H9 (cell line): Measurements from ENCODE around the gene SDK1. TPM values are rescaled to one million over a fixed set of nuclear protein-coding genes. Genes with fewer than 3 reads are reported as not detected.
A peak's percentile ranks its signal among the peaks of the same experiment; 100 is the strongest.

ENCODE experiments used
- DNase-seq: peaks from one replicate; pipeline ENCODE4 v3.0.0-alpha.2; 2017
- H2AFZ ChIP-seq: one replicate; pipeline ENCODE4 v1.6.1; 2013; ENCODE audit warnings: mild to moderate bottlenecking, low read length, control low read depth, moderate library complexity
- H2AK5ac ChIP-seq: 2 replicates; pipeline ENCODE4 v1.6.1; 2013; ENCODE audit warnings: low read length, control low read depth, mixed read lengths; ENCODE audit not compliant: insufficient read length
- H2BK120ac ChIP-seq: one replicate; pipeline ENCODE4 v1.6.1; 2013; ENCODE audit warnings: low read depth, mild to moderate bottlenecking, low read length, control low read depth, inconsistent platforms; ENCODE audit not compliant: poor library complexity, severe bottlenecking
- H2BK12ac ChIP-seq: 2 replicates; pipeline ENCODE4 v1.6.1; 2013; ENCODE audit warnings: low read length, control low read depth, mixed read lengths, low read depth; ENCODE audit not compliant: insufficient read length
- H2BK15ac ChIP-seq: 2 replicates; pipeline ENCODE4 v1.6.1; 2013; ENCODE audit warnings: low read depth, low read length, control low read depth
- H2BK20ac ChIP-seq: one replicate; pipeline ENCODE4 v1.6.1; 2013; ENCODE audit warnings: low read depth, mild to moderate bottlenecking, low read length, control low read depth, inconsistent platforms; ENCODE audit not compliant: poor library complexity, severe bottlenecking
- H2BK5ac ChIP-seq: 2 replicates; pipeline ENCODE4 v1.6.1; 2013; ENCODE audit warnings: low read length, control low read depth, mixed read lengths; ENCODE audit not compliant: insufficient read length
- H3K14ac ChIP-seq: 2 replicates; pipeline ENCODE4 v1.6.1; 2013; ENCODE audit warnings: low read length, control low read depth; ENCODE audit not compliant: insufficient read depth
- H3K18ac ChIP-seq: 2 replicates; pipeline ENCODE4 v1.6.1; 2013; ENCODE audit warnings: low read depth, mild to moderate bottlenecking, mixed read lengths, low read length, control low read depth; ENCODE audit not compliant: insufficient read length
- H3K23ac ChIP-seq: 2 replicates; pipeline ENCODE4 v1.6.1; 2013; ENCODE audit warnings: low read length, control low read depth, mixed read lengths, low read depth; ENCODE audit not compliant: insufficient read length
- H3K23me2 ChIP-seq: 2 replicates; pipeline ENCODE4 v1.6.1; 2013; ENCODE audit warnings: low read depth, mild to moderate bottlenecking, mixed read lengths, low read length, control low read depth; ENCODE audit not compliant: insufficient read length, poor library complexity, severe bottlenecking
- H3K27ac ChIP-seq: 2 replicates; pipeline ENCODE4 v1.5.1; 2013; ENCODE audit warnings: low read length, control low read depth, mixed read lengths, low read depth; ENCODE audit not compliant: insufficient read length
- H3K27me3 ChIP-seq: 2 replicates; pipeline ENCODE4 v1.6.1; 2013; ENCODE audit warnings: low read length, control low read depth, inconsistent platforms; ENCODE audit not compliant: insufficient read depth
- H3K4ac ChIP-seq: 2 replicates; pipeline ENCODE4 v1.6.1; 2013; ENCODE audit warnings: low read depth, mild to moderate bottlenecking, control low read depth, inconsistent platforms, low read length, moderate library complexity
- H3K4me1 ChIP-seq: 2 replicates; pipeline ENCODE4 v1.6.1; 2013; ENCODE audit warnings: low read length, control low read depth, inconsistent platforms; ENCODE audit not compliant: insufficient read depth
- H3K4me2 ChIP-seq: 2 replicates; pipeline ENCODE4 v1.6.1; 2013; ENCODE audit warnings: low read length, control low read depth, mixed read lengths; ENCODE audit not compliant: insufficient read length, insufficient read depth
- H3K56ac ChIP-seq: 2 replicates; pipeline ENCODE4 v1.6.1; 2013; ENCODE audit warnings: low read depth, mild to moderate bottlenecking, mixed read lengths, low read length, control low read depth; ENCODE audit not compliant: insufficient read length
- H3K79me1 ChIP-seq: 2 replicates; pipeline ENCODE4 v1.6.1; 2013; ENCODE audit warnings: low read depth, mild to moderate bottlenecking, moderate library complexity, low read length, control low read depth, inconsistent platforms; ENCODE audit not compliant: insufficient read depth, poor library complexity, severe bottlenecking
- H3K79me2 ChIP-seq: 2 replicates; pipeline ENCODE4 v1.6.1; 2013; ENCODE audit warnings: low read length, control low read depth, inconsistent platforms; ENCODE audit not compliant: insufficient read depth
- H3K9ac ChIP-seq: 2 replicates; pipeline ENCODE4 v1.6.1; 2013; ENCODE audit warnings: low read length, control low read depth, mixed read lengths; ENCODE audit not compliant: insufficient read length; ENCODE audit errors: extremely low read depth
- H3K9me3 ChIP-seq: one replicate; pipeline ENCODE4 v1.6.1; 2013; ENCODE audit warnings: low read depth, low read length, inconsistent platforms; ENCODE audit not compliant: control insufficient read depth
- H3T11ph ChIP-seq: one replicate; pipeline ENCODE4 v1.6.1; 2013; ENCODE audit warnings: mild to moderate bottlenecking, low read length, control low read depth, inconsistent platforms
- H4K20me1 ChIP-seq: one replicate; pipeline ENCODE4 v1.6.1; 2013; ENCODE audit not compliant: control insufficient read depth, insufficient read length, insufficient read depth
- H4K5ac ChIP-seq: 2 replicates; pipeline ENCODE4 v1.6.1; 2013; ENCODE audit warnings: low read depth, mild to moderate bottlenecking, mixed read lengths, low read length, control low read depth; ENCODE audit not compliant: insufficient read length
- H4K8ac ChIP-seq: replicated peaks from 2 replicates; pipeline ENCODE4 v1.6.1; 2013; ENCODE audit warnings: low read length, control low read depth, mixed read lengths, low read depth; ENCODE audit not compliant: insufficient read length
- H4K91ac ChIP-seq: 2 replicates; pipeline ENCODE4 v1.6.1; 2013; ENCODE audit warnings: low read depth, mild to moderate bottlenecking, moderate library complexity, mixed read lengths, low read length, control low read depth; ENCODE audit not compliant: insufficient read length
- H3K27ac Mint-ChIP-seq, 3 experiments: 2 replicates in 2 of 3; 3 replicates in 1 of 3; pipeline ENCODE4 v1.8.0; 2020 to 2021; ENCODE audit warnings: mixed read lengths in 3 of 3, mild to moderate bottlenecking in 1 of 3, moderate library complexity in 1 of 3
- H3K27me3 Mint-ChIP-seq: 2 replicates; pipeline ENCODE4 v1.8.0; 2021; ENCODE audit warnings: low read depth, mild to moderate bottlenecking, moderate library complexity, mixed read lengths
- H3K36me3 Mint-ChIP-seq, 3 experiments: 2 replicates in 2 of 3; 3 replicates in 1 of 3; pipeline ENCODE4 v1.8.0; 2020 to 2021; ENCODE audit warnings: low read depth in 3 of 3, mixed read lengths in 3 of 3; ENCODE audit not compliant: insufficient read depth in 1 of 3
- H3K4me1 Mint-ChIP-seq, 2 experiments: 2 replicates each; pipeline ENCODE4 v1.8.0; 2020; ENCODE audit warnings: mixed read lengths in 2 of 2
- H3K4me3 Mint-ChIP-seq, 2 experiments: 2 replicates in 1 of 2; 3 replicates in 1 of 2; pipeline ENCODE4 v1.8.0; 2020 to 2021; ENCODE audit warnings: mild to moderate bottlenecking in 2 of 2, mixed read lengths in 2 of 2, moderate library complexity in 1 of 2
- H3K9me3 Mint-ChIP-seq, 2 experiments: 2 replicates in 1 of 2; 3 replicates in 1 of 2; pipeline ENCODE4 v1.8.0; 2020; ENCODE audit warnings: mild to moderate bottlenecking in 2 of 2, mixed read lengths in 2 of 2, moderate library complexity in 1 of 2
- CTCF ChIP-seq: fragments of 200-600 bp; sonication (generic); conservative IDR thresholded peaks from 3 replicates; pipeline ENCODE4 v1.8.0; 2021; ENCODE audit warnings: antibody characterized with exemption, mild to moderate bottlenecking
- WGBS: extraction: QIAGEN DNeasy Blood & Tissue Kit; methylation state at CpG from one replicate; pipeline ENCODE4 v1.1.7; 2013; ENCODE audit warnings: missing lambda C conversion rate, low lambda C conversion rate, mixed read lengths; ENCODE audit not compliant: insufficient read length; ENCODE audit errors: extremely low coverage; 5-methylcytosine and 5-hydroxymethylcytosine counted together
- total RNA-seq: library from RNA; stranded (reverse); gene quantifications from 2 replicates; pipeline ENCODE4 v1.2.1, GENCODE V29; 2021

Gene SDK1
- total RNA-seq, 1 experiment from 2014 or later: 8.7 TPM

GRCh38 chr7:4010061-4010605, 709.1 kb downstream of the SDK1 start:
- Histone ChIP-seq H3K18ac (no peak overlapping the region), H3K79me1 (no peaks in the 10 kb centered on the region), H3K23ac (no peak overlapping the region), H4K91ac (no peak overlapping the region), H3K4ac (no peak overlapping the region), H4K20me1 (no peaks in the 10 kb centered on the region), H3K27me3 (no peaks in the 10 kb centered on the region), H3K79me2 (no peaks in the 10 kb centered on the region), H2BK5ac (no peak overlapping the region), H3T11ph (no peak overlapping the region), H2BK120ac (no peak overlapping the region), H3K4me2 (no peak overlapping the region), H3K23me2 (no peaks in the 10 kb centered on the region), H3K14ac (no peak overlapping the region), H3K27ac (no peak overlapping the region), H3K9me3 (no peaks in the 10 kb centered on the region), H2AK5ac (no peak overlapping the region), H3K56ac (no peak overlapping the region), H2BK20ac (no peak overlapping the region), H3K9ac (no peak overlapping the region), H3K4me1 (peaks cover 11% of the 10 kb centered on the region), H2BK12ac (no peak overlapping the region), H2AFZ (no peak overlapping the region), H4K8ac (no peak overlapping the region), H4K5ac (no peak overlapping the region), H2BK15ac (no peak overlapping the region)
- H3K27me3 Mint-ChIP-seq: peaks cover 3% of the 10 kb centered on the region; the same call in 1 of the 2 replicates
- peaks cover 0 to 4% of the 10 kb centered on the region in 2 experiments; a peak in 2 of 5 replicates for H3K9me3 Mint-ChIP-seq
- H3K27ac Mint-ChIP-seq: peak overlapping the region in 1 of 3 experiments; percentile 76; a peak in 1 of 7 replicates
- no peak for DNase-seq
- WGBS: no CpG with 5 or more reads among the region's 13 CpGs
- H3K4me3 Mint-ChIP-seq: no peak overlapping the region
- TF ChIP-seq CTCF: no peak
- H3K36me3 Mint-ChIP-seq: peaks cover 2 to 6% (median 4%) of the 10 kb centered on the region in 3 experiments; a peak in 6 of 7 replicates
- peaks cover 65 to 68% of the 10 kb centered on the region in 2 experiments for H3K4me1 Mint-ChIP-seq
